ENCODE data around the gene DNAJB9. TPM values are rescaled to one million over a fixed set of nuclear protein-coding genes. Genes with fewer than 3 reads are reported as not detected.

The DNAJB9 gene
- total and polyA plus RNA-seq, 9 of the 15 experiments (the other 6 are each of a cell fraction or from before 2014, with no cell fraction given), result 4.3 to 34.2 (median 9.6) TPM

Other genes with a start within 250 kb of the DNAJB9 start
- 0.04 and 0.14 TPM in 2 replicates for gene NRCAM, start 113.4 kb upstream of the DNAJB9 start, total RNA-seq (2014; rRNA removed)
- gene NRCAM, start 113.4 kb upstream of the DNAJB9 start, total RNA-seq (2014; rRNA removed; fragmentation: Illumina TruSeq; extraction: Trizol), result 0.15 and 0.32 TPM in 2 replicates
- gene NRCAM, start 113.4 kb upstream of the DNAJB9 start, total RNA-seq (2015; rRNA removed; fragmentation: Illumina TruSeq; extraction: Trizol), result 0.07 TPM in 1 of 2 replicates, not detected in the other
- gene NRCAM, start 113.4 kb upstream of the DNAJB9 start, total RNA-seq (2021), result 0.13 and 0.20 TPM in 2 replicates
- 0.08 and 0.54 TPM in 2 replicates for gene NRCAM, start 113.4 kb upstream of the DNAJB9 start, polyA plus RNA-seq (2011; rRNA removed)
- 0.03 and 0.07 TPM in 2 replicates for gene NRCAM, start 113.4 kb upstream of the DNAJB9 start, polyA plus RNA-seq (2014; fragmentation: Illumina TruSeq; extraction: Trizol)
- under 1 TPM in 1 of 2 experiments, not detected in 1; 0.11 TPM for gene NRCAM, start 113.4 kb upstream of the DNAJB9 start, polyA plus RNA-seq (2014; fragmentation: Nextera tagmentation; extraction: Ambion mirVana)
- 0.03 TPM in 1 of 2 replicates, not detected in the other for gene NRCAM, start 113.4 kb upstream of the DNAJB9 start, polyA plus RNA-seq (2014; rRNA removed)
- gene PNPLA8, start 43.7 kb upstream of the DNAJB9 start, total RNA-seq (2014; rRNA removed), result 12.0 and 13.5 TPM in 2 replicates
- gene PNPLA8, start 43.7 kb upstream of the DNAJB9 start, total RNA-seq (2014; rRNA removed; fragmentation: Illumina TruSeq; extraction: Trizol), result 20.2 and 25.2 TPM in 2 replicates
- gene PNPLA8, start 43.7 kb upstream of the DNAJB9 start, total RNA-seq (2015; rRNA removed; fragmentation: Illumina TruSeq; extraction: Trizol), result 13.5 and 16.3 TPM in 2 replicates
- gene PNPLA8, start 43.7 kb upstream of the DNAJB9 start, total RNA-seq (2021), result 12.8 and 13.0 TPM in 2 replicates
- 16.3 and 27.6 TPM in 2 replicates for gene PNPLA8, start 43.7 kb upstream of the DNAJB9 start, polyA plus RNA-seq (2011; rRNA removed)
- 12.0 and 15.9 TPM in 2 replicates for gene PNPLA8, start 43.7 kb upstream of the DNAJB9 start, polyA plus RNA-seq (2014; fragmentation: Illumina TruSeq; extraction: Trizol)
- 10 to 100 TPM; 15.9 to 17.4 TPM for gene PNPLA8, start 43.7 kb upstream of the DNAJB9 start, polyA plus RNA-seq (2014; fragmentation: Nextera tagmentation; extraction: Ambion mirVana)
- 10.2 and 21.5 TPM in 2 replicates for gene PNPLA8, start 43.7 kb upstream of the DNAJB9 start, polyA plus RNA-seq (2014; rRNA removed)
- gene THAP5, start 168 bp upstream of the DNAJB9 start, total RNA-seq (2014; rRNA removed), result 26.4 and 28.2 TPM in 2 replicates
- 47.2 and 57.9 TPM in 2 replicates for gene THAP5, start 168 bp upstream of the DNAJB9 start, total RNA-seq (2014; rRNA removed; fragmentation: Illumina TruSeq; extraction: Trizol)
- 52.1 and 58.1 TPM in 2 replicates for gene THAP5, start 168 bp upstream of the DNAJB9 start, total RNA-seq (2015; rRNA removed; fragmentation: Illumina TruSeq; extraction: Trizol)
- gene THAP5, start 168 bp upstream of the DNAJB9 start, total RNA-seq (2021), result 30.9 and 31.4 TPM in 2 replicates
- gene THAP5, start 168 bp upstream of the DNAJB9 start, polyA plus RNA-seq (2011; rRNA removed), result 11.0 and 19.6 TPM in 2 replicates
- gene THAP5, start 168 bp upstream of the DNAJB9 start, polyA plus RNA-seq (2014; fragmentation: Illumina TruSeq; extraction: Trizol), result 34.7 and 41.7 TPM in 2 replicates
- 10 to 100 TPM; 26.3 to 27.8 TPM for gene THAP5, start 168 bp upstream of the DNAJB9 start, polyA plus RNA-seq (2014; fragmentation: Nextera tagmentation; extraction: Ambion mirVana)
- 16.5 and 17.3 TPM in 2 replicates for gene THAP5, start 168 bp upstream of the DNAJB9 start, polyA plus RNA-seq (2014; rRNA removed)

Data from K562 (cell line).